GM10847 (cell line): ENCODE measurements around the gene KCNQ4.

Experiments used
- POLR2A ChIP-seq: IDR thresholded peaks from 2 replicates; pipeline ENCODE4 v1.6.1; 2011; ENCODE audit not compliant: insufficient read length; ENCODE audit errors: extremely low read depth

KCNQ4 gene

GRCh38 chr1:40844887-40845878 is 61.6 kb downstream of the KCNQ4 start:
- TF ChIP-seq POLR2A, result no peak

GRCh38 chr1:40845895-40846294 is 62.3 kb downstream of the KCNQ4 start:
- TF ChIP-seq POLR2A, result no peak

GRCh38 chr1:40847023-40847745 is 63.6 kb downstream of the KCNQ4 start:
- TF ChIP-seq POLR2A, result no peak

- TF ChIP-seq POLR2A, result no peak
These were observed 65.1 kb downstream of the KCNQ4 start for GRCh38 chr1:40848530-40849189.

GRCh38 chr1:40849801-40850592 is 66.4 kb downstream of the KCNQ4 start:
- TF ChIP-seq POLR2A, result no peak

GRCh38 chr1:40851643-40852042 is 68.1 kb downstream of the KCNQ4 start:
- TF ChIP-seq POLR2A, result no peak

- no peak for TF ChIP-seq POLR2A
These were observed 69.7 kb downstream of the KCNQ4 start for GRCh38 chr1:40853113-40853884.

- TF ChIP-seq POLR2A, result no peak
These were observed 70.2 kb downstream of the KCNQ4 start for GRCh38 chr1:40853885-40854170.

GRCh38 chr1:40855513-40855912 is 71.9 kb downstream of the KCNQ4 start:
- TF ChIP-seq POLR2A, result no peak

GRCh38 chr1:40856116-40856515 is 72.5 kb downstream of the KCNQ4 start:
- no peak for TF ChIP-seq POLR2A

GRCh38 chr1:40856656-40857302 is 73.2 kb downstream of the KCNQ4 start:
- no peak for TF ChIP-seq POLR2A

- no peak for TF ChIP-seq POLR2A
These were observed 74.2 kb downstream of the KCNQ4 start for GRCh38 chr1:40857737-40858136.

GRCh38 chr1:40858856-40859416 is 75.3 kb downstream of the KCNQ4 start:
- no peak for TF ChIP-seq POLR2A
